IPS-18a (cell line): Measurements from ENCODE around the gene XRCC5.

ENCODE experiments used
- H3K27ac ChIP-seq: one replicate; pipeline ENCODE4 v1.5.1; 2013; ENCODE audit warnings: low read length
- H3K27me3 ChIP-seq: one replicate; pipeline ENCODE4 v1.6.1; 2013; ENCODE audit warnings: mild to moderate bottlenecking, low read length; ENCODE audit not compliant: control insufficient read depth, insufficient read depth
- H3K36me3 ChIP-seq: one replicate; pipeline ENCODE4 v1.6.1; 2013; ENCODE audit warnings: low read depth, low read length; ENCODE audit not compliant: control insufficient read depth
- H3K4me1 ChIP-seq: one replicate; pipeline ENCODE4 v1.6.1; 2013; ENCODE audit warnings: low read depth, low read length; ENCODE audit not compliant: control insufficient read depth
- H3K4me3 ChIP-seq: one replicate; pipeline ENCODE4 v1.5.1; 2013; ENCODE audit warnings: low read length
- H3K9ac ChIP-seq: one replicate; pipeline ENCODE4 v1.6.1; 2013; ENCODE audit warnings: mild to moderate bottlenecking, low read length, moderate library complexity
- H3K9me3 ChIP-seq: one replicate; pipeline ENCODE4 v1.6.1; 2013; ENCODE audit warnings: low read depth, low read length; ENCODE audit not compliant: control insufficient read depth

The XRCC5 gene

DNA sequence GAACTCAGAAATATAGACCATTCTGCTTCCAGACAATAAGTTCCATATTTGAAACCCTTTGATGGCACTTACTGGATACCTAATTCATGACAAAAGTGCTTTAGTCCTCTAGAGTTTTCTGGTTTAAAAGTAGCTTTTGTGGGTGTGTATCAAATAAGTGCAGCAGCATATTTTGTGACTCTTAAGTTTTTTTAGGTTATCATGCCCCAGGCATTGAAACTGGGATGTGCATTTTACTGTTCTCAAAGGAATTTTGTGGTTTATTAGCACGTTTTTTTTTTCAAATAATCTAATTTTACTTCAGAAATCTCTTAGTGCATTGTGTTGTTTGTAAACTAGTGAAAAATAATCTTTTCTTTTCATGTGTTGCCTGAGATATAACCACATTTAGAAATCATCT lies 1.5 kb downstream of the XRCC5 start:
- H3K27me3 ChIP-seq, result no peaks in the 10 kb centered on the region
- H3K36me3 ChIP-seq, result peaks cover 46% of the 10 kb centered on the region
- H3K27ac ChIP-seq, result no peak overlapping the region
- no peaks in the 10 kb centered on the region for H3K9me3 ChIP-seq
- H3K4me1 ChIP-seq, result peaks cover 33% of the 10 kb centered on the region
- H3K9ac ChIP-seq, result peak overlapping the region; percentile 98
- peak overlapping the region; percentile 97 for H3K4me3 ChIP-seq

- H3K4me3 ChIP-seq, result peak overlapping the region; percentile 97
- H3K27me3 ChIP-seq, result no peaks in the 10 kb centered on the region
- peaks cover 51% of the 10 kb centered on the region for H3K36me3 ChIP-seq
- no peak overlapping the region for H3K27ac ChIP-seq
- H3K9ac ChIP-seq, result no peak overlapping the region
- H3K9me3 ChIP-seq, result no peaks in the 10 kb centered on the region
- H3K4me1 ChIP-seq, result peaks cover 33% of the 10 kb centered on the region
These were observed 2.0 kb downstream of the XRCC5 start for GRCh38 chr2:216111122-216111521.

- Histone ChIP-seq H3K9me3 (no peaks in the 10 kb centered on the region), H3K9ac (no peak overlapping the region), H3K4me3 (no peak overlapping the region), H3K4me1 (peaks cover 30% of the 10 kb centered on the region), H3K36me3 (peaks cover 69% of the 10 kb centered on the region), H3K27ac (no peak overlapping the region), H3K27me3 (no peaks in the 10 kb centered on the region)
These were observed 3.8 kb downstream of the XRCC5 start for GRCh38 chr2:216112926-216113325.

DNA sequence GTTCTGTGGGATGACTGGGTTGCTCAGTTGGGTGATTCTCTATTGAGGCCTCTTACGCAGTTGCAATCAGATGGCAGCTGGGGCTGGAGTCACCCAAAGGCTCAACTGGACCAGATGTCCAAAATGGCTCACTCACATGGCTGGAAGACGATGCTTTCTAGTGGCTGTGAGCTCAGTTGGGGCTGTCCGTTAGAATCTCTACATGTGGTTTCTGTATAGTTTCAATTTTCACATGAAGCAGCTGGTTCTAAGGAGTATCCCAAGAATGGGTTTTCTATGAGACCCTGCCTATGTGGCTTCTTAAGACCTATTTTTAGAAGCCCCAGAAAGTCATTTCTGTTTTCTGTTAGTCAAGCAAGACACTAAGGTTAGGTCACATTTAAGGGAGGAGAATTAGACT lies 4.4 kb downstream of the XRCC5 start:
- Histone ChIP-seq H3K4me1 (peaks cover 23% of the 10 kb centered on the region), H3K27me3 (no peaks in the 10 kb centered on the region), H3K4me3 (no peak overlapping the region), H3K9ac (no peak overlapping the region), H3K9me3 (no peaks in the 10 kb centered on the region), H3K36me3 (peaks cover 76% of the 10 kb centered on the region), H3K27ac (no peak overlapping the region)

DNA sequence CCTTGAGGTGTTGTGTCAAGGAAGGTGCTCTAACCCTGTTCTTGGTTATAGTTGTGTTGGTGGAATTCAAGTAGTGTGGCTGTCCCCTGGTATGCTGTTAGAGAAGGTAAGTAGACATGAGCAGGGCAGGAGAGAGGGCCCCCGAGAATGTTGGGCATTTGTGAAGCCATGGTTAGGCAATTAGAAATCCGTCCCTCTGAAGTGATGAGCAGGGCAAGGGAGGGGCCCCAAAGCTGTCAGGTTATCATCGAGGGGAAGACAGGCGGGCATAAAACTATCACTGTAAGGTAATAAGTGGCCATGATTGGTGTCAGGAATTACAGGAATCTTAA lies 5.2 kb downstream of the XRCC5 start:
- peaks cover 83% of the 10 kb centered on the region for H3K36me3 ChIP-seq
- H3K4me1 ChIP-seq, result peaks cover 22% of the 10 kb centered on the region
- peak overlapping the region; percentile 60 for H3K27ac ChIP-seq
- peak overlapping the region; percentile 21 for H3K9ac ChIP-seq
- no peaks in the 10 kb centered on the region for H3K9me3 ChIP-seq
- H3K27me3 ChIP-seq, result no peaks in the 10 kb centered on the region
- H3K4me3 ChIP-seq, result no peak overlapping the region

- peak overlapping the region; percentile 92 for H3K27ac ChIP-seq
- H3K4me1 ChIP-seq, result peaks cover 22% of the 10 kb centered on the region
- no peaks in the 10 kb centered on the region for H3K27me3 ChIP-seq
- no peaks in the 10 kb centered on the region for H3K9me3 ChIP-seq
- H3K36me3 ChIP-seq, result peaks cover 89% of the 10 kb centered on the region
- peak overlapping the region; percentile 97 for H3K9ac ChIP-seq
- peak overlapping the region; percentile 62 for H3K4me3 ChIP-seq
These were observed 5.8 kb downstream of the XRCC5 start for GRCh38 chr2:216114714-216115531.

DNA sequence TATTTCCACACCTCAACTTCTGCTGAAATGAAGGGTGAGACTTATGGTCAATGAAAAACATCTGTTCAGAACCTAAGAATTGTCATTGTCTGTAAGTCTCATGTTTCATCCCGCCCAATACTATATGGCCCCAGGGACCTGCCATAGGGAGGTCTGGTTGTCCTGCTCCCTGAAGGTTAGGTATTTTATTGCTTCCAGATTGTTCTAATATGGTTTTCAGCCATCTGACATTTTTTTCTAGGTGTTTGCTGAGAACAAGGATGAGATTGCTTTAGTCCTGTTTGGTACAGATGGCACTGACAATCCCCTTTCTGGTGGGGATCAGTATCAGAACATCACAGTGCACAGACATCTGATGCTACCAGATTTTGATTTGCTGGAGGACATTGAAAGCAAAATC lies 7.3 kb downstream of the XRCC5 start:
- no peaks in the 10 kb centered on the region for H3K27me3 ChIP-seq
- H3K36me3 ChIP-seq, result peaks cover 92% of the 10 kb centered on the region
- no peaks in the 10 kb centered on the region for H3K9me3 ChIP-seq
- peaks cover 11% of the 10 kb centered on the region for H3K4me1 ChIP-seq
- H3K9ac ChIP-seq, result peak overlapping the region; percentile 97
- H3K4me3 ChIP-seq, result no peak overlapping the region
- H3K27ac ChIP-seq, result no peak overlapping the region

DNA sequence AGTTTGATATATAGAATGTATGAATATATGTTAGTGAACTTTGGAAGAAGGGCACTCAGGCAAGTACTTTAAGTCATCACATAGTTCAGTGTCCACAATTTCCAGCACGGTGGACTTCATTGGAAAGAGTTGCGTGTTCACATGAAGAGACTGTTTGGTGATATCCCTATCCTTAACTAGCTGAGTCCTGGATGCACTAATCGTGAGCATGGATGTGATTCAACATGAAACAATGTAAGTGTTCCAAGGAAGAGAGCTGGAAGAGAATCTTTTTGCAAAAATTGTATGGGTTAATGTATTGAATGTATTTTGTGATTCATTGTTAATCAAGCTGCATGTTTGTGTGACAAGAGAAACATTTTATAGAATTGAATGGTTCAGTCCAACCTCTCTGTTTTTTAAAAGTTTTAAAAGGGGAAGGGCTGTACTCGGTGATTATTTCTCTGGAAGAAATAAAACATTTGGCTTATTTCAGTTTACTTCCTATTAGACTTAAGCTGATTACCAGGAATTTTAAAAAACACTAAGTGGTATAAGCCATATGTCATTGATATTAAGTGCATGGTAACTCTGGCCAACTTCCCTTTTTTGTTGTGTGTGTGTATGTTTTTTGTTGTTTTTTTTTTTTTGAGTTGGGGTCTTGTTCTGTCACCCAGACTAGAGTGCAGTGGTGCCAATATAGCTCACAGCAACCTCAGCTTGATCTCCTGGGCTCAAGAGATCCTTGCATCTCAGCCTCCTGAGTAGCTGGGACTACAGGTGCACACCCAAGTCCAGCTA lies 8.6 kb downstream of the XRCC5 start:
- peak overlapping the region; percentile 2 for H3K9ac ChIP-seq
- H3K4me3 ChIP-seq, result no peak overlapping the region
- no peaks in the 10 kb centered on the region for H3K27me3 ChIP-seq
- peaks cover 11% of the 10 kb centered on the region for H3K4me1 ChIP-seq
- H3K36me3 ChIP-seq, result peaks cover 92% of the 10 kb centered on the region
- H3K9me3 ChIP-seq, result no peaks in the 10 kb centered on the region
- no peak overlapping the region for H3K27ac ChIP-seq

DNA sequence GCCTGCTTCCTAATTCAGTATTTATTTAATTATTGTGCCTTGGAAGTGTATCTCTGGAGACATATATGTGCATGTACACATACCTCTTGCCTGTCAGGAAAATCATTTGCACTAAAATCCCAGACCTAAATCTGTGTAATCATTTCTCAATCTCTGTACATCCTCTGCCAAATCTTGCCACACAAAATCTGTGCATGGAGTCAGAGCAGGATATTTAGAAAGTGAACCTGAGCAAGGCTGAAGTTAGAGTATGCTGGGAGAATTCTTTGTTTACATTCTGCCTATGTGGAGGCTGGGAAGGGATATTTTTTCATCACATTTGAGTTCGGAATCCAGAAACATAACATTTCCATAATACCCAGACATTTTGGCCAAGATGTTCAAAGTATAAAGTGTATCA lies 9.3 kb downstream of the XRCC5 start:
- Histone ChIP-seq H3K4me1 (peaks cover 11% of the 10 kb centered on the region), H3K4me3 (no peak overlapping the region), H3K9ac (no peak overlapping the region), H3K9me3 (no peaks in the 10 kb centered on the region), H3K27me3 (no peaks in the 10 kb centered on the region), H3K36me3 (peaks cover 92% of the 10 kb centered on the region), H3K27ac (no peak overlapping the region)

DNA sequence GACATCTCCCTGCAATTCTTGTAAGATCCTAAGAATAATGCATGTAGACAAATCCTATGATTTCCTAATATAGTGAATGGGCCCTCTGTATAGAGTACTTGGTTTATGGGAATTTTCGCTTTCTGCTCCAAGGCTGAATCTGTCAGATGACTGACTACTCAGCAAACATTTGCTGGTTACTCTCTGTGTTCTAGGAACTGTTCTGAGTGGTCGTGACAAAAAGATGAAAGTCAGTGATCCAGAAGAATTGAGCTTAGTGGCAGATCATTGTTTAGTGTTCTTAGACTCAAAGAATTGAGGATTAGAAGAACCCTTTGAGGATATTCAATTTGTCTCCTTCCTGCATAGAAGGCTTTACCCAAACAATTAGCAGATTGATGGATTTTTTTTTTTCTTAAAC lies 10.0 kb downstream of the XRCC5 start:
- Histone ChIP-seq H3K27me3 (no peaks in the 10 kb centered on the region), H3K9me3 (no peaks in the 10 kb centered on the region), H3K27ac (no peak overlapping the region), H3K4me3 (no peak overlapping the region), H3K9ac (no peak overlapping the region), H3K36me3 (peaks cover 92% of the 10 kb centered on the region), H3K4me1 (peaks cover 11% of the 10 kb centered on the region)

DNA sequence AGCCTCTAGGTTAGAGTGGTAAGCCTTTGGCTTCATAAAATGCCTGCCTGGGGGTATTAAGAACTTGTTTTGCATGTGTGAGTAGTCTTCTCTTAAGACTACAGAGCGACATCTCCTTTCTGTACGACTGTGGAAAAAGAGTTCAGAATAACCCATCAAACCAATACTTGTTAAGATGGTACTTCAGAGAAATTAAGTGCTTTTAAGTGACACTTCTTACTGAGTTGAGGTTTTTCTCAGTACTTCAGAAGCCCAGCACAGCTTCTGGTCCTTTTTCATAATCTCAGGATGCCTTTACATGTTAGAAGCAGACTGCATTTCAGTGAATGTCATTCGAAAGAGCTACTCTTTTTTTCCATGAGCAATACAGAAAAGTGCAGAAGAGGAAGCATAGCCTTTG lies 10.8 kb downstream of the XRCC5 start:
- no peaks in the 10 kb centered on the region for H3K27me3 ChIP-seq
- H3K4me3 ChIP-seq, result no peak overlapping the region
- no peaks in the 10 kb centered on the region for H3K9me3 ChIP-seq
- H3K4me1 ChIP-seq, result peaks cover 6% of the 10 kb centered on the region
- H3K9ac ChIP-seq, result no peak overlapping the region
- no peak overlapping the region for H3K27ac ChIP-seq
- H3K36me3 ChIP-seq, result peaks cover 98% of the 10 kb centered on the region

DNA sequence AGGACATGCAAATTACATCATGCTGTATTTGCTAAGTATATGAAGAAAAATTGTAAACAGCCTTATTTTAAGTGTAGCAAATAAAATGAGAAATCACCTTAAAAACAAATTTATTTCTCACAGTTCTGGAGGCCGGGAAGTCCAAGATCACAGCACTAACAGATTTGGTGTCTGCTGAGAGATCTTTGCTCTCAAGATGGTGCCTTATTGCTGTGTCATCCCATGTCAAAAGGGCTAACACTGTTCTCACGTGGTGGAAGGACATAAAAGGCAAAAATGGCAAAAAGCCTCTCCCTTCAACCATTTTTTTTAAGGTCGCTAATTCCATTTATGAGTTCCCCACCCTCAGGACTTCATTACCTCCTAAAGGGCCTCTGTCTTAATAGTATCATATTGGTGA lies 12.1 kb downstream of the XRCC5 start:
- Histone ChIP-seq H3K27me3 (no peaks in the 10 kb centered on the region), H3K4me3 (no peak overlapping the region), H3K9me3 (no peaks in the 10 kb centered on the region), H3K27ac (no peak overlapping the region), H3K9ac (no peak overlapping the region), H3K4me1 (no peaks in the 10 kb centered on the region), H3K36me3 (peaks cover 100% of the 10 kb centered on the region)
